Stomach (tissue), 4 donors: ENCODE results near the gene GALR3.

Experiments
- CTCF ChIP-seq, 7 experiments: fragments of 450-650 bp in 4 of 7; fragments of 200-600 bp in 3 of 7; sonication (generic) in 3 of 7; IDR thresholded peaks; one replicate each; pipeline ENCODE4 v1.5.1; 2016 to 2019; ENCODE audit warnings: antibody characterized with exemption in 7 of 7, control low read depth in 2 of 7, mild to moderate bottlenecking in 1 of 7
- EP300 ChIP-seq: sonication (generic); formaldehyde crosslinking; IDR thresholded peaks from one replicate; pipeline ENCODE4 v1.6.1; 2017; ENCODE audit warnings: antibody characterized with exemption
- POLR2A ChIP-seq, 4 donors: fragments of 450-650 bp; IDR thresholded peaks; one replicate each; pipeline ENCODE4 v1.6.1; 2016; ENCODE audit warnings: antibody characterized with exemption in 4 of 4, control low read depth in 2 of 4, mild to moderate bottlenecking in 1 of 4, moderate library complexity in 1 of 4

- TF ChIP-seq EP300, result no peak
- no peak for TF ChIP-seq CTCF (IDR thresholded peaks at IDR 0.05)
- no peak for TF ChIP-seq POLR2A (IDR thresholded peaks at IDR 0.05)
Observed at GRCh38 chr22:37865510-37865909, 42.3 kb downstream of the GALR3 start.
